ENCODE data around the gene ZNF625.

ZNF625 gene

GRCh38 chr19:12156223-12157058 is at the start of gene ZNF625:
Gene ZNF625, minus strand, starts transcription at chr19:12156734. Its CDS starts 176 bp downstream, at chr19:12156558.
- peak; percentile 91 for DNase-seq

DNA sequence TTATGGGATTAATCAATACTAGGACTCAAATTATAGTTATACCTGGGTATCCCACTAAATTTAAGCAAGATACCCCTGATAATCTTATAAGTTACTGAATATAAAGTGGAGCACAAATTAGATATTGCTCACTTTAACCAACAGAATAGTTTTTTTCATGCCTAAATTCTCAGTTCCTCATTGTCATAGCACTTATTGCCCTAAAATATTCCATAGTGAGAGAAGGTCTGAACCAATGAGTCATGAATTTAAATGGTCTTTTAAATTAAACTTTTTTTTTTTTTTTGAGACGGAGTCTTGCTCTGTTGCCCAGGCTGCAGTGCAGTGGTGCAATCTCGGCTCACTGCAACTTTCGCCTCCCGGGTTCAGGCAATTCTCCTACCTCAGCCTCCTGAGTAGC is 48.8 kb upstream of the ZNF625 start:
- no peak for DNase-seq

GRCh38 chr19:12202250-12202649 is 45.7 kb upstream of the ZNF625 start:
- peak; percentile 64 for DNase-seq

DNA sequence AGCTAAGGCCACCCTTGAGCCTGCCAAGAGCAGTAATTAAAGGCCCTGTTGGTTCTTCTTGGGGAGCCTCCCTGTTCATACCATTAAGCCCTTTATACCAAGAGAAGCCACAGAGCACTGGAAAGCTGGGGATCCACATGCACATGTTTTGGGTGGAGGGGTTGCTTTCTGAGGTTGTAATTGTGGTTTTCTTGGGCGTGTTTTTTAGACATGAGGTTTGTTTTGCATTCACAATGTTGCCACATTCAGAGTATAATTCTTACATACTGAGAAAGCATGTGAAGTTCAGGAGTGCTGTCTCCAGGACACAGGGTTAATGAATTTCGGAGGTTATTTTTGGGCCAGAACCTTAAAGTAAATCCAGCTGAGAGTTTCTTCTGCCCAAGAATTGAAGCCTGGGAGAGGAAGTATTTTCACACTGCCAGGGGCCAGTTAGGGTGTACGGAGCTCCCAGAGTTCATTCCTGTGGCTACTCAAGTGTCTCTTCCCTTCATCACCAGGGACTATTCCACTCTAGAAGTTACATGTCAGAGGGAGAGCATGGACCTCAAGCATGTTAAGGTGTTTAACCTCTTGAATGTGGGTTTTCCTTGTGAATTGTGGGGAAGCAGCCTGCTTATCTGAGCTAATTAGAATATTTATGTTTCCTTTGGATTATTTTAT is 43.4 kb upstream of the ZNF625 start:
- peak; percentile 45 for DNase-seq

DNA sequence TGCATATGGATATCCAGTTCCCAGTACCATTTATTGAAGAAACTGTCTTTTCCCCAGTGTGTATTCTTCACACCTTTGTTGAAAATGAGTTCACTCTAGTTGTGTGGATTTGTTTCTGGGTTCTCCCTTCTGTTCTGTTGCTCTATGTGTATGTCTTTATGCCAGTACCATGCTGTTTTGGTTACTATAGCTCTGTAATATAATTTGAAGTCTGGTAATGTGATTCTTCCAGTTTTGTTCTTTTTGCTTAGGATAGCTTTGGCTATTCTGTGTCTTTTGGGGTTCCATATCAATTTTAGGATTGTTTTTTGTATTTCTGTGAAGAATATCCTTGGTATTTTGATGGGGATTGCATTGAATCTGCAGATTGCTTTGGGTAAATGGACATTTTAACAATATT is 41.6 kb upstream of the ZNF625 start:
- no peak for DNase-seq

GRCh38 chr19:12194827-12195731 is 38.5 kb upstream of the ZNF625 start:
- DNase-seq, result peak; percentile 74

- DNase-seq, result peak; percentile 27
Observed at GRCh38 chr19:12187625-12188024, 31.1 kb upstream of the ZNF625 start.

- no peak for DNase-seq
Observed at GRCh38 chr19:12180377-12180776, 23.8 kb upstream of the ZNF625 start.

GRCh38 chr19:12166626-12167025 is 10.1 kb upstream of the ZNF625 start:
- DNase-seq, result no peak

DNA sequence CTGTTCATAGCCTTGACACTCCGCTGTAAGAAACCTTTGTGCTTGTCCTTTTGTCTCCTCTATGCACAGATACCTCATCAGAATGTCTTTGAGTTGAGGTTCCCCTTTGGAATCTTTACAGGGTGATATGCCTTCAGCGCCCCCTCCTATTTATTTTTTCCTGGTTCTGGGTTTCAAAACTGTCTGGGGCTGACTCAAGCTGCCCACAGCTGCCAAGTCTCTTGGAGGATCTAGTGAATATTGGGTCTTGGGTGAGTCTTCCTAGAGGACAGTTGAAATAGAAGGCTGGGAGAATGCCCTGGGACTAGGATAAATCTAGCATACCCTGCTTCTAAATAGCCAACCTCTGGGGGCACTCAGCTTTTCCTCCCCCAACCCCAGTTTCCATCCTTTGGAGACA is 7.3 kb upstream of the ZNF625 start:
- DNase-seq, result peak; percentile 22

DNA sequence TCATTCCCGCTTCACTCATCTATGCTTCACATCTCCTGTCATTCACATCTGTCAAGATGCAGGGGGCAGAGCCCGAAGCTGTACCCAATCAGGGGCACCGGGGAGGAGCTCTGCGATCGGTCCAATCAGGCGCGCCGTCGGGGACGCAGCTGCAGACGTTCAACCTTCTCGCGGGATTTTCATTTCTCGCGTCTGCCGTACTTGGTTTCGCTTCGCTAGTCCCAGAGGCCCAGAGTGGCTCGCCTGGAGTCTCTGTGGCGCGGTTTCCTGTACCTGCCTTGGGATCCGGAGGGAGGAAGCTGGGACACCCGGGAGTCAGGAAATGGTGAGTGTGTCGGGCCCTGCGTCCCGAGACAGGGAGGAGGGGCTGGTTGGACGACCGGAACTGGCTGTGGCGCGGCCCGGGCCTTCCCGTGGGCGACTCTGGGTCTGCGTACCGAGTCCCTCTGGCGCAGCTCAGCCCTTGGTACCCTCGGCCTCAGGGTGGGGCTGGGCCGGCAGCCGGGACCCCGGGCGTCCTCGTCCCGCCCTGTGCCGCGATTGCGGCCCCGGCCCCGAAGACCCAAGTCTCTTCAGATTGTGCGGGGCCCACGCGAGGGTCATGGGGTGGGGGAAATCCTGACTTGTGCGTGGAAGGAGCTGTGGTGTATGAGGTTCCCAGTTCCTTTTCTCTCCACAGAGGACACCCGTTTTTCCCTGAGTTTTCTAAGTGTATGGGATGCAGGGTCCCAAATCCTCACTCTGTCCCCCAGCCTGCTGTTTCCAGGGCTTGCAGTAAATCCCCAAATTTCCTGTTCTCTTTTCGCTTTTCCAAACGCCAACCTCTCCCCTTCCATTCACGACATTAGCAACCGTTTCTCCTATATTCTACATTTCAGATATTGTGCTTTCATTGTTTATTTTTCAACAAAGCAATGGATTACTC is 6.6 kb upstream of the ZNF625 start, which contains the start of gene ZNF136:
Gene ZNF136 (plus strand): TSS at position 215 of the 925 bp plus-strand sequence. CDS start 108 bp downstream, at position 323.
- peak; percentile 98 for DNase-seq

DNA sequence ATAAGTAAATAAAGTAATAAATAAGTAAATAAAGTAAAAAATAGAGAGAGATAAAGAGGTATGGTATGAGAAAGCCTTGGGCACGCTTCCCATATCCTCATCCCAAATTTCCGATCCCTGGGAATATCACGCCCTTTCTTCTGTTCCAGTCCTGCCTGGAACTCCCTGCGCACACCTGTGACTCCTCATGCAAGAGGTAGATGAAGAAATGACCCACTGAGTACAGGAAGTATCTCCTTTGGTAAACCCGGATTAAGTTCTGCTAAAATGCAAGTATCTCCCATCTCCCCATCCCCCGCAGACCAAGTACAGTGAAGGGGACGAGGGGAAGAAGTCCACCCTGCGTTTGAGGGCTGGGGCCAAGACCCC is 6.0 kb upstream of the ZNF625 start:
- no peak for DNase-seq

- no peak for DNase-seq
Observed at GRCh38 chr19:12159773-12160414, 3.4 kb upstream of the ZNF625 start.

GRCh38 chr19:12155324-12155860 is 1.1 kb downstream of the ZNF625 start:
- DNase-seq, result peak; percentile 59

DNA sequence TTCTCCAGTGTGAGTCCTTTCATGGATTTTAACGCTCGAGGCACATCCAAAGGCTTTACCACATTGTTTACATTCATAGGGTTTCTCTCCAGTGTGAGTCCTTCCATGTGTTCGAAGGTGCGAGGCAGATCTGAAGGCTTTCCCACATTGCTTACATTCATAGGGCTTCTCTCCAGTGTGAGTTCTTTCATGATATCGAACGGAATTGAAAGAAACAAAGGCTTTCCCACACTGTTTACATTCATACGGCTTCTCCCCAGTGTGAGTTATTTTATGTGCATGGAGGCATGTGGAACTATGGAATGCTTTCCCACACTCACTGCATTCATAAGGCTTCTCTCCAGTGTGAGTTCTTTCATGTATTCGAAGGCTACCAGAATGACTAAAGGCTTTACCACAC is 11.2 kb downstream of the ZNF625 start:
- DNase-seq, result no peak

- DNase-seq, result no peak
Observed at GRCh38 chr19:12141405-12141736, 15.2 kb downstream of the ZNF625 start.

- DNase-seq, result peak; percentile 93
Observed at GRCh38 chr19:12140545-12141404, 15.8 kb downstream of the ZNF625 start.

DNA sequence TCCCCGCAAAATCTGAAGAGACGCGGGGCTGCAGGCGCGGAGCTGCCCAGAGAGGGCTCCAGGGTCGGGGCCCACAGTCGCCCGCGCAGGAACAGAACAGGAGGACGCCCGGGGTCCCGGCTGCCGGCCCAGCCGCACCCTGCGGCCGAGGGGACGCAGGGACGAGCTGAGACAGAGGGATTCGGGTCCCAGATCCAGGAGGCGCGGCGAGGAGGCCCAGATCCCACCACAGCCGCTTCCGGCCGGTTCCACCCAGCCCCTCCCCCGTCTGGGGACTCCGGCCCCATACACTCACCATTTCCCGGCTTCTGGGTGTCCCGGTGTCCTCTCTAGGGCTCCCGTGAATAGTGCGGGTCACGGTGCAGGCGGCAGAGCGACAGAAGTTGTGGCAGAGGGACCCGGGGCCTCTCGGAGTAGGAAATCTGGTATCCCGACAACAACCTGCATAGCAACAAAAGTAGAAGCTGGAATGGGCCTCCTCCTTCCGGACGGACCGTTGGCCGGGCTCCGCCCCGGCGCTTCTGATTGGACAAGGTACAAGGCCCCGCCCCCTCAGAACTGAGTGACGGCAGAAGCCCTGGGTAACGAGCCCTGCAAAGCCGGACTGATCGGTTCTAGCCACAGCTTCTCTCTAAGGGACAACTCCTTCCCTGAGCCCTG is 16.5 kb downstream of the ZNF625 start, which contains the start of gene ZNF20:
Gene ZNF20 (minus strand): TSS at position 466 of the 660 bp plus-strand sequence. CDS start 168 bp downstream, at position 298.
- DNase-seq, result peak; percentile 98

DNA sequence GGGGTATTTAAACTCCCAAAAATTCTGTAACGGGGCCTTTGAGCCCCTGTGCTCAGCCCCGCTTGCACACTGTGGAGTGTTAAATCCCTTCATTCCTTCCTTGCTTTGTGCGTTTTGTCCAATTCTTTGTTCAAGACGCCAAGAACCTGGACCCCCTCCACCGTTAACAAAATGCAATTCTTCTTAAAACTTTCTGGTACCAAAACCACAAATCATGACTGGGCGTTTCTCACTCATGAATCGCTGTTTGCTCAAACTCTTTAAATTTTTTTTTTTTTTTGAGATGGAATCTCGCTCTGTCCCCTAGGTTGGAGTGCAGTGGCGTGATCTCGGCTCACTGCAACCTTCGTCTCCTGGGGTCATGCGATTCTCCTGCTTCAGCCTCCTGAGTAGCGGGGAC is 17.3 kb downstream of the ZNF625 start:
- DNase-seq, result peak; percentile 58

Data from hematopoietic multipotent progenitor cell treated with erythropoietin and hydrocortisone succinate and interleukin-3 and kit ligand, for 4 days (in vitro differentiated cells).